ENCODE measurements around the gene CIDEB. TPM values are rescaled to one million over a fixed set of nuclear protein-coding genes. Genes with fewer than 3 reads are reported as not detected.
A peak's percentile ranks its signal among the peaks of the same experiment; 100 is the strongest.

The CIDEB gene
- total and polyA plus RNA-seq, 2 of the 13 experiments (the other 11 are each of a cell fraction or from before 2014, with no cell fraction given): 35.8 to 110 TPM

- TF ChIP-seq GABPB1 (CRISPR knock-in tag; IDR thresholded peaks at IDR 0.05): peak; percentile 59; the same call in 1 of the 2 replicates
- TF ChIP-seq MAX (IDR thresholded peaks at IDR 0.05): no peak
- TF ChIP-seq ZBED4 (CRISPR knock-in tag; IDR thresholded peaks at IDR 0.05; ENCODE audit: borderline replicate concordance): peak; percentile 95; the same call in 1 of the 2 replicates
- no peak for TF ChIP-seq MBNL3 (CRISPR knock-in tag; conservative IDR thresholded peaks at IDR 0.05)
- no peak for TF ChIP-seq ZFAT (CRISPR knock-in tag; conservative IDR thresholded peaks at IDR 0.05)
- TF ChIP-seq ZNF878 (CRISPR knock-in tag; IDR thresholded peaks at IDR 0.05): no peak
- TF ChIP-seq FOXC1 (CRISPR knock-in tag; IDR thresholded peaks at IDR 0.05; ENCODE audit: borderline replicate concordance): no peak
- peak; percentile 90 for TF ChIP-seq KLF9 (CRISPR knock-in tag; IDR thresholded peaks at IDR 0.05; ENCODE audit: low read depth)
- peak; percentile 74 for TF ChIP-seq CBFB (CRISPR knock-in tag; IDR thresholded peaks at IDR 0.05)
- TF ChIP-seq ZNF292 (CRISPR knock-in tag; IDR thresholded peaks at IDR 0.05; ENCODE audit: borderline replicate concordance, low read depth): peak; percentile 87; the same call in 1 of the 2 replicates
- TF ChIP-seq ATF4 (CRISPR knock-in tag; IDR thresholded peaks at IDR 0.05): no peak
- TF ChIP-seq NFE2 (CRISPR knock-in tag; IDR thresholded peaks at IDR 0.05): no peak
- no peak for TF ChIP-seq SATB2 (CRISPR knock-in tag; IDR thresholded peaks at IDR 0.05)
- TF ChIP-seq ZNF432 (CRISPR knock-in tag; IDR thresholded peaks at IDR 0.05; ENCODE audit: borderline replicate concordance): no peak
- TF ChIP-seq CAMTA2 (CRISPR knock-in tag; IDR thresholded peaks at IDR 0.05; ENCODE audit: borderline replicate concordance): peak; percentile 79; the same call in 1 of the 2 replicates
- TF ChIP-seq TSC22D2 (CRISPR knock-in tag; IDR thresholded peaks at IDR 0.05; ENCODE audit: borderline replicate concordance): peak; percentile 37; the same call in 1 of the 2 replicates
- TF ChIP-seq SOX5 (CRISPR knock-in tag; IDR thresholded peaks at IDR 0.05; ENCODE audit: borderline replicate concordance): peak; percentile 89
- peak; percentile 86; the same call in 1 of the 2 replicates for TF ChIP-seq ZNF572 (CRISPR knock-in tag; IDR thresholded peaks at IDR 0.05)
- TF ChIP-seq ZNF713 (CRISPR knock-in tag; IDR thresholded peaks at IDR 0.05): no peak; the same call in 1 of the 2 replicates
- TF ChIP-seq KMT2A (CRISPR knock-in tag; IDR thresholded peaks at IDR 0.05): peak; percentile 87
- peak; percentile 52; the same call in 1 of the 2 replicates for TF ChIP-seq ZSCAN22 (CRISPR knock-in tag; IDR thresholded peaks at IDR 0.05)
- peak; percentile 89; the same call in 1 of the 2 replicates for TF ChIP-seq ZNF510 (CRISPR knock-in tag; IDR thresholded peaks at IDR 0.05; ENCODE audit: low read depth)
- 0 out of 2 replicates have a peak, but pooled peaks have one; percentile 74 for TF ChIP-seq EED (CRISPR knock-in tag; IDR thresholded peaks at IDR 0.05)
- peak; percentile 48; the same call in 1 of the 2 replicates for TF ChIP-seq TRAFD1 (CRISPR knock-in tag; IDR thresholded peaks at IDR 0.05; ENCODE audit: borderline replicate concordance)
These were observed at the start of gene CIDEB (continued) for GRCh38 chr14:24307575-24308341.

All from HepG2 (cell line).